ENCODE results near the gene GRID1. TPM values are rescaled to one million over a fixed set of nuclear protein-coding genes. Genes with fewer than 3 reads are reported as not detected.

The GRID1 gene
- total and polyA plus RNA-seq, 5 donors from 2014 or later = not detected

DNA sequence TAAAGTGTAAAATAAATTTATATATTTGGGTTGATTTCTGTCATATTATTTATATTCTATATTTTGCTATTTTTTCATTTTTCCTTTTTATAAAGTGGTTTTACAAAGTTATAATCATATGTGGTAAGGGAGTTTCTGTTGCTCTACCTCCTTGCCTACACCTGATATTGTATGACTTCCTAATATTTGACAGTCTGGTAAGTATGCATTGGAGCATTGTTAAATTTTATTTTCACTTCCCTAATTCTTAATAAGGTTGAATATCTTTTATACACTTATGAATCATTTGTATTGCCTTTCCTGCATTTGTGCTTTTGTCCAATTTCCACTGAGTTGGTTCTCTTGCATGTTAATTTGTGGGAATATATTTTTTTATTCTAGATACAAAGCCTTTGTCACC lies 492.4 kb downstream of the GRID1 start:
- ATAC-seq (ENCODE audit: low read depth in 2 of 2) (no peak), DNase-seq (no peak)
- Mint-ChIP-seq H3K4me3 (no peak overlapping the region), H3K36me3 (no peaks in the 10 kb centered on the region), H3K27me3 (no peaks in the 10 kb centered on the region), H3K9me3 (peaks cover 0 to 3% (median 0%) of the 10 kb centered on the region in 7 donors), H3K4me1 (no peaks in the 10 kb centered on the region), H3K27ac (no peak overlapping the region)
- no peaks in the 10 kb centered on the region for H3K4me1 ChIP-seq (ENCODE audit: control insufficient read depth, insufficient read depth, low read length, poor library complexity, severe bottlenecking)
- H3K36me3 ChIP-seq (ENCODE audit: control insufficient read depth, insufficient read depth, low read length) = no peaks in the 10 kb centered on the region
- no peak overlapping the region for H3K27ac ChIP-seq (ENCODE audit: insufficient read depth, low read length, poor library complexity, severe bottlenecking)
- no peaks in the 10 kb centered on the region for H3K9me3 ChIP-seq (ENCODE audit: control insufficient read depth in 2 of 2, low read length in 2 of 2)
- no peaks in the 10 kb centered on the region for H3K27me3 ChIP-seq (ENCODE audit: control insufficient read depth, insufficient read depth, low read length)
- no peak overlapping the region for H3K4me3 ChIP-seq (ENCODE audit: low read depth, low read length)

- Mint-ChIP-seq H3K27me3 (no peaks in the 10 kb centered on the region), H3K4me3 (no peak overlapping the region), H3K9me3 (peaks cover 0 to 2% (median 0%) of the 10 kb centered on the region in 7 donors), H3K4me1 (no peaks in the 10 kb centered on the region), H3K36me3 (no peaks in the 10 kb centered on the region), H3K27ac (no peak overlapping the region)
- Histone ChIP-seq H3K4me3 (ENCODE audit: low read depth, low read length) (no peak overlapping the region), H3K36me3 (ENCODE audit: control insufficient read depth, insufficient read depth, low read length) (no peaks in the 10 kb centered on the region), H3K4me1 (ENCODE audit: control insufficient read depth, insufficient read depth, low read length, poor library complexity, severe bottlenecking) (no peaks in the 10 kb centered on the region), H3K27me3 (ENCODE audit: control insufficient read depth, insufficient read depth, low read length) (no peaks in the 10 kb centered on the region), H3K9me3 (ENCODE audit: control insufficient read depth in 2 of 2, low read length in 2 of 2) (no peaks in the 10 kb centered on the region), H3K27ac (ENCODE audit: insufficient read depth, low read length, poor library complexity, severe bottlenecking) (no peak overlapping the region)
- ATAC-seq (ENCODE audit: low read depth in 2 of 2) (no peak), DNase-seq (no peak)
These were observed 493.5 kb downstream of the GRID1 start for GRCh38 chr10:85873063-85873462.

DNA sequence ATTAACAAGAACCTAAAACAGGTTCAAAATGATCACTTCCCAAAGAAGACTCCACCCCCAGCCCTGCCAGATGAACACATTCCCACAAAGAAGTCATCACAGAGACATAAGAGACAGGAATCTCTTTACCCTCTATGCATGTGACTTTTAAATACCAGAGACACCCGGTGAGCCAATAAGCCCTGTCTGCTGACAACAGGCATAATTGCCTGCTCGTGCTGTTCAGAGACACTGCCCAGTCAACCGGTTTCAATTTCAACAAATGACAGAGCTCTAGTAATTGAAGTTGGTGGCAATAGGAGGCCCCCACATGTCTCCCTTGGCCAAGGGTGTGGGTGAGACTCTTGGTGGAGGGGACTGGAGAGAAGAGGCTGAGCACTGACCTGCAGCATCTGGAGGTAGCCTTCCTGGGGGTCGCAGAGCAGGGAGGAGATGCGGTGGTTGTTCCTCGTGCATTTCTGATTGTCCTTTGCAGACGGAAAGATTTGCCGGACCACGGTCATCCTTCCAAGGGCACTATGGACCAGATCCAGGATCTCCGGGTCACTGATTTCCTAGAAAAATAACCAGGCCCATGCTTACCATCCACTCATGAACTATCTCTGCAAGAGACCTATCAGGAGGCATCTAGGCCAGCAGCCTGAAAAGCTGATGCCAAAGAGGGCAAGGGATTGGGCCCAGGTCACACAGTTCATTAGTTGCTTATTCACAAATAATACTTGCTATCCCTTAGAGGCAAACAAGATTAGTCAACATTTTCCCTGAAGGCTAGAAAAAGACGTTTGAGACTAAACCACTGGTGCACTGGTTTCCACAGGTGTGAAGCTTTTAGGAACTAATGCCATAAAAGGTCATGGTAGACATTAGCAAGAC lies 497.7 kb downstream of the GRID1 start:
- Mint-ChIP-seq H3K27ac (peak overlapping the region in 1 of 3 donors; percentile 33), H3K4me3 (no peak overlapping the region), H3K36me3 (no peaks in the 10 kb centered on the region), H3K27me3 (peaks cover 5% of the 10 kb centered on the region), H3K9me3 (no peaks in the 10 kb centered on the region), H3K4me1 (no peaks in the 10 kb centered on the region)
- no peak overlapping the region for H3K27ac ChIP-seq (ENCODE audit: insufficient read depth, low read length, poor library complexity, severe bottlenecking)
- no peak for ATAC-seq (ENCODE audit: low read depth in 2 of 2)
- no peaks in the 10 kb centered on the region for H3K4me1 ChIP-seq (ENCODE audit: control insufficient read depth, insufficient read depth, low read length, poor library complexity, severe bottlenecking)
- no peak overlapping the region for H3K4me3 ChIP-seq (ENCODE audit: low read depth, low read length)
- no peaks in the 10 kb centered on the region for H3K27me3 ChIP-seq (ENCODE audit: control insufficient read depth, insufficient read depth, low read length)
- DNase-seq = no peak
- H3K36me3 ChIP-seq (ENCODE audit: control insufficient read depth, insufficient read depth, low read length) = no peaks in the 10 kb centered on the region
- H3K9me3 ChIP-seq (ENCODE audit: control insufficient read depth in 2 of 2, low read length in 2 of 2) = no peaks in the 10 kb centered on the region

GRCh38 chr10:85864868-85865526 lies 501.6 kb downstream of the GRID1 start:
- Histone ChIP-seq H3K4me3 (ENCODE audit: low read depth, low read length) (no peak overlapping the region), H3K9me3 (ENCODE audit: control insufficient read depth in 2 of 2, low read length in 2 of 2) (no peaks in the 10 kb centered on the region), H3K36me3 (ENCODE audit: control insufficient read depth, insufficient read depth, low read length) (no peaks in the 10 kb centered on the region), H3K4me1 (ENCODE audit: control insufficient read depth, insufficient read depth, low read length, poor library complexity, severe bottlenecking) (no peaks in the 10 kb centered on the region), H3K27me3 (ENCODE audit: control insufficient read depth, insufficient read depth, low read length) (no peaks in the 10 kb centered on the region), H3K27ac (ENCODE audit: insufficient read depth, low read length, poor library complexity, severe bottlenecking) (no peak overlapping the region)
- no peak for DNase-seq
- H3K4me3 Mint-ChIP-seq = no peak overlapping the region
- H3K36me3 Mint-ChIP-seq = no peaks in the 10 kb centered on the region
- H3K27ac Mint-ChIP-seq = no peak overlapping the region
- H3K9me3 Mint-ChIP-seq = no peaks in the 10 kb centered on the region
- ATAC-seq (ENCODE audit: low read depth in 2 of 2) = no peak
- peaks cover 5% of the 10 kb centered on the region for H3K27me3 Mint-ChIP-seq
- no peaks in the 10 kb centered on the region for H3K4me1 Mint-ChIP-seq

GRCh38 chr10:85864173-85864549 lies 502.4 kb downstream of the GRID1 start:
- H3K9me3 Mint-ChIP-seq = no peaks in the 10 kb centered on the region
- ATAC-seq (ENCODE audit: low read depth in 2 of 2) = no peak
- Histone ChIP-seq H3K36me3 (ENCODE audit: control insufficient read depth, insufficient read depth, low read length) (no peaks in the 10 kb centered on the region), H3K9me3 (ENCODE audit: control insufficient read depth in 2 of 2, low read length in 2 of 2) (no peaks in the 10 kb centered on the region), H3K4me3 (ENCODE audit: low read depth, low read length) (no peak overlapping the region), H3K4me1 (ENCODE audit: control insufficient read depth, insufficient read depth, low read length, poor library complexity, severe bottlenecking) (no peaks in the 10 kb centered on the region), H3K27me3 (ENCODE audit: control insufficient read depth, insufficient read depth, low read length) (no peaks in the 10 kb centered on the region), H3K27ac (ENCODE audit: insufficient read depth, low read length, poor library complexity, severe bottlenecking) (no peak overlapping the region)
- no peak for DNase-seq
- H3K27ac Mint-ChIP-seq = no peak overlapping the region
- no peaks in the 10 kb centered on the region for H3K4me1 Mint-ChIP-seq
- no peak overlapping the region for H3K4me3 Mint-ChIP-seq
- H3K27me3 Mint-ChIP-seq = peaks cover 5% of the 10 kb centered on the region
- no peaks in the 10 kb centered on the region for H3K36me3 Mint-ChIP-seq

GRCh38 chr10:85863301-85864172 lies 503.1 kb downstream of the GRID1 start:
- H3K36me3 Mint-ChIP-seq = no peaks in the 10 kb centered on the region

DNA sequence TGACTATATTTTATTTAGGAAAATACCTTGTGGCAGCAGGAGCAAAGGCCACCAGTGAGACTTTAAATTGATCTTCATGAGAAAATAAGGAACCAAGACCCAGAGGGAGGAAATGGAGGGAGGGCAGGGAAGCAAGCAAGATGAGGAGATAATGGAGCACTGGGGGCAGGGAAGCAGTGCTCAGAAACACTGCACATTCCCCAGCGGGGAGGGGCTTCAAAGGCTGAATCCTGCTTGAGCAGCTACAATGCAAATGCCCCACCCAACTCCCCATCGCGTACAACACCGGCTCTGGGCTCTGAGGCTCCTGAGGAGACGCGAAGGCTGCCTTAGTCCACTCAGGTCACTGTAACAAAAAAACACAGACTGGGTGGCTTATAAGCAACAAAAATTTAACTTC lies 503.8 kb downstream of the GRID1 start:
- Mint-ChIP-seq H3K4me1 (no peaks in the 10 kb centered on the region), H3K9me3 (peaks cover 0 to 1% (median 0%) of the 10 kb centered on the region in 7 donors), H3K27me3 (peaks cover 5% of the 10 kb centered on the region), H3K36me3 (no peaks in the 10 kb centered on the region), H3K4me3 (no peak overlapping the region), H3K27ac (no peak overlapping the region)
- H3K27me3 ChIP-seq (ENCODE audit: control insufficient read depth, insufficient read depth, low read length) = no peaks in the 10 kb centered on the region
- DNase-seq (no peak), ATAC-seq (ENCODE audit: low read depth in 2 of 2) (no peak)
- H3K27ac ChIP-seq (ENCODE audit: insufficient read depth, low read length, poor library complexity, severe bottlenecking) = no peak overlapping the region
- H3K36me3 ChIP-seq (ENCODE audit: control insufficient read depth, insufficient read depth, low read length) = no peaks in the 10 kb centered on the region
- no peak overlapping the region for H3K4me3 ChIP-seq (ENCODE audit: low read depth, low read length)
- no peaks in the 10 kb centered on the region for H3K9me3 ChIP-seq (ENCODE audit: control insufficient read depth in 2 of 2, low read length in 2 of 2)
- no peaks in the 10 kb centered on the region for H3K4me1 ChIP-seq (ENCODE audit: control insufficient read depth, insufficient read depth, low read length, poor library complexity, severe bottlenecking)

More at GRCh38 chr10:85863301-85864172, 503.1 kb downstream of the GRID1 start:
- Histone ChIP-seq H3K36me3 (ENCODE audit: control insufficient read depth, insufficient read depth, low read length) (no peaks in the 10 kb centered on the region), H3K4me3 (ENCODE audit: low read depth, low read length) (no peak overlapping the region), H3K27me3 (ENCODE audit: control insufficient read depth, insufficient read depth, low read length) (no peaks in the 10 kb centered on the region), H3K4me1 (ENCODE audit: control insufficient read depth, insufficient read depth, low read length, poor library complexity, severe bottlenecking) (no peaks in the 10 kb centered on the region), H3K9me3 (ENCODE audit: control insufficient read depth in 2 of 2, low read length in 2 of 2) (no peaks in the 10 kb centered on the region), H3K27ac (ENCODE audit: insufficient read depth, low read length, poor library complexity, severe bottlenecking) (no peak overlapping the region)
- Mint-ChIP-seq H3K27me3 (peaks cover 5% of the 10 kb centered on the region), H3K9me3 (no peaks in the 10 kb centered on the region), H3K4me3 (no peak overlapping the region), H3K27ac (no peak overlapping the region), H3K4me1 (no peaks in the 10 kb centered on the region)
- DNase-seq (no peak), ATAC-seq (ENCODE audit: low read depth in 2 of 2) (no peak)

All from CD4-positive, CD25-positive, alpha-beta regulatory T cell (primary cell).